LNCAP (cell line): ENCODE measurements around the gene CEP112.

ENCODE experiments used
- TF ChIP-seq, protein P1 (sequence below): fragments of 450-650 bp; IDR thresholded peaks from 2 replicates; pipeline ENCODE4 v1.5.1; 2017; ENCODE audit warnings: mild to moderate bottlenecking

The CEP112 gene

DNA sequence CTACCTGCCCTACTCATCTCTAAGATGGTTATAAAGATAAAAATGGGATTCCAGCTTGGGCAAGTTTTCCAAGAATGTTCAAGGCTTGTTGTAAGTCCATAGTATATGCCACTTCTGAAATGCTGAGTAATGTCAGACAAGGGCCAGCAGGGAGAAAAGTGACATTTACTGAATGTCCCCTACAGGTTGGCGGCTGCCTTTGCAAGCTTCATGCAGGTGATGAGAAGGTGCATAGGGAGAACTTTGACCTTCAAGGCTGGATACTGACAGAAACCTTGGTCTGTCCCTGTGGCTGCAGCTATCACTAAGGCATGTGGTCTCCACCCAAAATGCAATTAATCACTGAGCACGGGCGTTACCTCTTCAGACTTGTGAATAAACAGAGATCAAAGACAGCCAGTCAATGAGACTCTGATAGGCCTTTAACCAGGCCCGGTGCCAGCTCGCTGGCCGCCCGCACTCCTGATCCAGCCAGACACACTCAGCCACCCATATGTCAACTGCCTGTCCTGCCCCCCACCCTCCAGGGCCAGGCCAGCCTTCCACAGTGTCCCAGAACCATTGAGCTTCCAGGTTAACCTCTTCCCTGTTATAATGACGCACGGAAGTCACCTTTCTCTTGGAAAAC, 603.6 kb downstream of the CEP112 start:
- TF ChIP-seq, protein P1, sequence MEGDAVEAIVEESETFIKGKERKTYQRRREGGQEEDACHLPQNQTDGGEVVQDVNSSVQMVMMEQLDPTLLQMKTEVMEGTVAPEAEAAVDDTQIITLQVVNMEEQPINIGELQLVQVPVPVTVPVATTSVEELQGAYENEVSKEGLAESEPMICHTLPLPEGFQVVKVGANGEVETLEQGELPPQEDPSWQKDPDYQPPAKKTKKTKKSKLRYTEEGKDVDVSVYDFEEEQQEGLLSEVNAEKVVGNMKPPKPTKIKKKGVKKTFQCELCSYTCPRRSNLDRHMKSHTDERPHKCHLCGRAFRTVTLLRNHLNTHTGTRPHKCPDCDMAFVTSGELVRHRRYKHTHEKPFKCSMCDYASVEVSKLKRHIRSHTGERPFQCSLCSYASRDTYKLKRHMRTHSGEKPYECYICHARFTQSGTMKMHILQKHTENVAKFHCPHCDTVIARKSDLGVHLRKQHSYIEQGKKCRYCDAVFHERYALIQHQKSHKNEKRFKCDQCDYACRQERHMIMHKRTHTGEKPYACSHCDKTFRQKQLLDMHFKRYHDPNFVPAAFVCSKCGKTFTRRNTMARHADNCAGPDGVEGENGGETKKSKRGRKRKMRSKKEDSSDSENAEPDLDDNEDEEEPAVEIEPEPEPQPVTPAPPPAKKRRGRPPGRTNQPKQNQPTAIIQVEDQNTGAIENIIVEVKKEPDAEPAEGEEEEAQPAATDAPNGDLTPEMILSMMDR, result no peak; the same call in 1 of the 2 replicates

DNA sequence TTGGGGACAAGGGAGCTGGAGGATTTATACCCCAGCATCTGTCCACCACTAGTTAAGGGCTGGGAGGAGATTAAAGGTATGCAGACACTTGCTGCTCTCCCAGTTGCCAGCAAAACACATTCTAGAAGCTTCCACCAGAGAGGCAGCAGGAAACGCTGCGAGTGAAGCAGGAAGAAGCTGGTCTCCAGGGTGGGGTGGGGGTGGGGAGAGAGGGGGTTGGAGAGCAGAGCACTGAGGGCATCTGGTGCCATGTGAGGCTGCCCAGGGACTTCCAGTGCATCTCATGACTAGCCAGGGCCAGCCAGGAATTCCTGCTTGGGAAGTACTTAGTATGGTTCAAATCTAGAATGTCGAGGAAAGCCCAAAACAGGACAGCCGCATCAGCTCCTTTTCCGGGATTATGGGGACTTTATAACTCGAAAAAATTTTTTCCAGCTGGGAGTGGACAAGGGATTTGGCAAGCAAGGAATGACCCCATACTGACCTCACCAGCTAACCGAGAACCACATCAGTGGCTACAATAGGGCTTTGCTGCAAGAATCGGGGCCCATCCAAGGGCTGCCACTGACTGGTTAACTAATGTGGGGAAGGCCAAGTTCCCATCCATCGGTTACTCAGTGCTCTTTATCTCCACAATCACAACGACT, 604.3 kb downstream of the CEP112 start:
- TF ChIP-seq, protein P1, result no peak

GRCh38 chr17:65586899-65587298, 605.0 kb downstream of the CEP112 start:
- TF ChIP-seq, protein P1, result no peak
